Gastroesophageal sphincter (tissue), 4 donors: ENCODE results near the gene ZFHX2. TPM values are rescaled to one million over a fixed set of nuclear protein-coding genes. Genes with fewer than 3 reads are reported as not detected.

Experiments used
- ATAC-seq: fragments of 150-250 bp; one replicate; pipeline ENCODE4 v1.9.1; 2016; ENCODE audit warnings: mild to moderate bottlenecking, moderate library complexity
- H3K27ac ChIP-seq, 4 donors: fragments of 200-600 bp; sonication (generic) in 3 of 4; 1 replicate in 3 of 4; 2 replicates in 1 of 4; pipeline ENCODE4 v1.5.1; 2016 to 2019
- H3K27me3 ChIP-seq: fragments of 200-600 bp; sonication (generic); one replicate; pipeline ENCODE4 v1.5.1; 2019
- H3K36me3 ChIP-seq, 2 donors: fragments of 200-600 bp; sonication (generic); one replicate each; pipeline ENCODE4 v1.5.1; 2019; ENCODE audit warnings: control low read depth in 1 of 2
- H3K4me1 ChIP-seq, 3 donors: fragments of 200-600 bp; sonication (generic); 1 replicate in 2 of 3; 2 replicates in 1 of 3; pipeline ENCODE4 v1.5.1; 2016 to 2019; ENCODE audit warnings: control low read depth in 2 of 3
- H3K4me3 ChIP-seq, 2 donors: fragments of 200-600 bp; sonication (generic); one replicate each; pipeline ENCODE4 v1.5.1; 2019; ENCODE audit warnings: mild to moderate bottlenecking in 1 of 2, moderate library complexity in 1 of 2
- H3K9me3 ChIP-seq, 3 donors: fragments of 200-600 bp; sonication (generic); one replicate each; pipeline ENCODE4 v1.5.1; 2017 to 2019; ENCODE audit warnings: control low read depth in 2 of 3
- CTCF ChIP-seq, 4 experiments: fragments of 200-600 bp in 2 of 4; fragments of 450-650 bp in 2 of 4; sonication (generic) in 1 of 4; IDR thresholded peaks; one replicate each; pipeline ENCODE4 v1.5.1; 2017 to 2019; ENCODE audit warnings: antibody characterized with exemption in 4 of 4, mild to moderate bottlenecking in 2 of 4, moderate library complexity in 2 of 4
- EP300 ChIP-seq: sonication (generic); formaldehyde crosslinking; IDR thresholded peaks from one replicate; pipeline ENCODE4 v1.6.1; 2017; ENCODE audit warnings: antibody characterized with exemption, mild to moderate bottlenecking
- POLR2A ChIP-seq, 2 donors: fragments of 450-650 bp; IDR thresholded peaks; one replicate each; pipeline ENCODE4 v1.6.1; 2017; ENCODE audit warnings: antibody characterized with exemption in 2 of 2, mild to moderate bottlenecking in 2 of 2, moderate library complexity in 1 of 2
- POLR2AphosphoS5 ChIP-seq: sonication (generic); formaldehyde crosslinking; IDR thresholded peaks from one replicate; pipeline ENCODE4 v1.6.1; 2017; ENCODE audit warnings: antibody characterized with exemption
- WGBS, 2 donors: methylation state at CpG; one replicate each; pipeline ENCODE4 v1.1.5; 2018; ENCODE audit warnings: low coverage in 1 of 2; 5-methylcytosine and 5-hydroxymethylcytosine counted together
- total RNA-seq, 4 donors: library from RNA; depleted of rRNA; stranded (reverse); fragments of >200 nt; gene quantifications; one replicate each; pipeline ENCODE4 v1.1.0, GENCODE V29; 2016

ZFHX2 gene
- total RNA-seq, 4 donors from 2014 or later: 0.13 to 2.5 (median 1.2) TPM

- H3K9me3 ChIP-seq: no peaks in the 10 kb centered on the region
- no peak for ATAC-seq
- peaks cover 0 to 1% of the 10 kb centered on the region in 2 donors for H3K36me3 ChIP-seq
- H3K27me3 ChIP-seq: no peaks in the 10 kb centered on the region
- TF ChIP-seq EP300 (no peak), CTCF (IDR thresholded peaks at IDR 0.05) (no peak), POLR2AphosphoS5 (no peak), POLR2A (IDR thresholded peaks at IDR 0.05) (no peak)
- H3K4me1 ChIP-seq: peaks cover 0 to 17% (median 0%) of the 10 kb centered on the region in 3 donors
- no peak overlapping the region for H3K27ac ChIP-seq
- no CpG with 5 or more reads among the region's 3 CpGs for WGBS, 2 donors
- no peak overlapping the region for H3K4me3 ChIP-seq
These were observed 37.0 kb downstream of the ZFHX2 start for GRCh38 chr14:23514644-23514957.

GRCh38 chr14:23513818-23514643 lies 37.5 kb downstream of the ZFHX2 start:
- no peak for TF ChIP-seq POLR2A (IDR thresholded peaks at IDR 0.05)
- TF ChIP-seq CTCF (IDR thresholded peaks at IDR 0.05): no peak
- no peak for TF ChIP-seq EP300
- TF ChIP-seq POLR2AphosphoS5: no peak
- peaks cover 0 to 7% of the 10 kb centered on the region in 2 donors for H3K36me3 ChIP-seq
- no peaks in the 10 kb centered on the region for H3K9me3 ChIP-seq
- H3K27me3 ChIP-seq: no peaks in the 10 kb centered on the region
- no peak overlapping the region for H3K27ac ChIP-seq
- 81% methylated on average over 4 of the region's 8 CpGs; no CpG with 5 or more reads in 1 of the 2 donors for WGBS, 2 donors
- no peak for ATAC-seq
- H3K4me3 ChIP-seq: no peak overlapping the region
- H3K4me1 ChIP-seq: peaks cover 0 to 17% (median 0%) of the 10 kb centered on the region in 3 donors

- H3K4me3 ChIP-seq: peak overlapping the region in 1 of 2 donors; percentile 37
- no peak overlapping the region for H3K27ac ChIP-seq
- no peaks in the 10 kb centered on the region for H3K9me3 ChIP-seq
- 59 to 91% methylated on average over 9 to 18 of the region's 25 CpGs for WGBS, 2 donors
- H3K27me3 ChIP-seq: no peaks in the 10 kb centered on the region
- TF ChIP-seq POLR2AphosphoS5: no peak
- no peak for TF ChIP-seq CTCF (IDR thresholded peaks at IDR 0.05)
- no peak for TF ChIP-seq EP300
- no peak for TF ChIP-seq POLR2A (IDR thresholded peaks at IDR 0.05)
- H3K36me3 ChIP-seq: peaks cover 0 to 7% of the 10 kb centered on the region in 2 donors
- peaks cover 0 to 17% (median 0%) of the 10 kb centered on the region in 3 donors for H3K4me1 ChIP-seq
- no peak for ATAC-seq
These were observed 38.4 kb downstream of the ZFHX2 start for GRCh38 chr14:23513005-23513817.

- Histone ChIP-seq H3K4me3 (peak overlapping the region in 1 of 2 donors; percentile 37), H3K4me1 (peaks cover 0 to 17% (median 0%) of the 10 kb centered on the region in 3 donors), H3K27me3 (no peaks in the 10 kb centered on the region), H3K36me3 (peaks cover 0 to 7% of the 10 kb centered on the region in 2 donors), H3K9me3 (no peaks in the 10 kb centered on the region), H3K27ac (no peak overlapping the region)
- WGBS, 2 donors: 35 to 36% methylated on average over 6 to 11 of the region's 13 CpGs
- ATAC-seq: no peak
- no peak for TF ChIP-seq EP300
- TF ChIP-seq POLR2AphosphoS5: no peak
- no peak for TF ChIP-seq CTCF (IDR thresholded peaks at IDR 0.05)
- TF ChIP-seq POLR2A (IDR thresholded peaks at IDR 0.05): no peak
These were observed 39.4 kb downstream of the ZFHX2 start for GRCh38 chr14:23512156-23512555.
